Measurements from ENCODE around the gene NCAPH2. TPM values are rescaled to one million over a fixed set of nuclear protein-coding genes. Genes with fewer than 3 reads are reported as not detected.
A peak's percentile ranks its signal among the peaks of the same experiment; 100 is the strongest.

Gene NCAPH2
- 100 to 1,000 TPM in 1 of 2 donors, 10 to 100 TPM in 1; 97.0 to 103 TPM for total RNA-seq
- 111 to 117 reads per million in 2 donors for total RNA-seq

DNA sequence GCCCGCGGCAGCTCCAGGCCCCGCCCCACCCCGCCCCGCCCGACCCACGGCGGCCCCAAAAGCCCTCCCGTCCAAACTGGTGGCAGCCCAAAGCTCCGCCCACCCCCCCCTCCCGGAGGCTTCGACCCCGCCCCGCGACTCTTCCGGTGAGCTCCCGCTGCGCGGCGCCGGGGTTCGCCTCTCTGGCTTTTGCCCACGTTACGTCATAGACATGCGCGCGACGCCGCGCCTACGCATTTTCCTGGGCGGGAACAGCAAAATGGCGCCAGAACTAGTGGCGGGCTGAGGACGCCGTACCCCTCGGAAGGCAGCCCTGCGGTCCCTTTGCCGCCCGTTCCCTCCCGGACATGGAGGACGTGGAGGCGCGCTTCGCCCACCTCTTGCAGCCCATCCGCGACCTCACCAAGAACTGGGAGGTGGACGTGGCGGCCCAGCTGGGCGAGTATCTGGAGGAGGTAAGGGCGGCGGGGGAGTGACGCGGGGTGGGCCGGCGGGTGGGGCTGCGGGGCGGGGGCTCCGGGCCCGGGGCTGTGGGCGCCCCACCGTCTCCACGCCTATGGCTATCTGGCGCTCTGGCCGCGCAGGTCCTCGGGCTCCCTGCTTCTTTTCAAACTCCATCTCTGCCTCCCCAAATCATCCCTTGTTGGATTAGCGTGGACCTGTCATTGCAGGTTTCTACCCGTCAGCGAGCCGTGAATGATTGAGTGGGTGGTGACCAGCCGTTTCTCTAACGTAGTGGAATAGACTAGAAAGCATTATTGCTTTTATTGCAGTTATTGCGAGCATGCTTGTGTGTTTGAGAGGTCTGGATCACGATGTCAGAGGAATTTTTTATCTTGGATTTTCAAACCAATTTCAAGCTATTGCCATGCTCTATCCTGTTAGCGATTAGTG lies at the start of gene NCAPH2:
NCAPH2 (plus strand) TSS at position 234 of the 894 bp plus-strand sequence; CDS start at position 348, 114 bp downstream.
- peak; percentile 80 for ATAC-seq
- DNase-seq: peak in 2 of 3 donors; percentile 96

GRCh38 chr22:50459016-50459415 lies 49.0 kb upstream of the NCAPH2 start:
- no peak overlapping the region for H3K4me3 Mint-ChIP-seq
- H3K36me3 Mint-ChIP-seq (ENCODE audit: low read depth): peaks cover 2% of the 10 kb centered on the region

More for the DNA sequence above, at the start of gene NCAPH2:
- H3K4me1 Mint-ChIP-seq: peaks cover 14% of the 10 kb centered on the region
- no peaks in the 10 kb centered on the region for H3K9me3 ChIP-seq (ENCODE audit: control insufficient read depth, low read length, poor library complexity, severe bottlenecking)
- H3K27ac Mint-ChIP-seq: peak within 1 kb of the TSS; percentile 94
- H3K27me3 Mint-ChIP-seq: no peaks in the 10 kb centered on the region
- peak within 1 kb of the TSS; percentile 96 for H3K4me3 Mint-ChIP-seq
- no peaks in the 10 kb centered on the region for H3K36me3 Mint-ChIP-seq (ENCODE audit: low read depth)

GRCh38 chr22:50459496-50460140 lies 48.4 kb upstream of the NCAPH2 start:
- Mint-ChIP-seq H3K27me3 (no peaks in the 10 kb centered on the region), H3K4me3 (no peak overlapping the region), H3K4me1 (peaks cover 5% of the 10 kb centered on the region), H3K36me3 (ENCODE audit: low read depth) (peaks cover 2% of the 10 kb centered on the region), H3K27ac (no peak overlapping the region)
- DNase-seq (no peak), ATAC-seq (peak; percentile 26)
- no peaks in the 10 kb centered on the region for H3K9me3 ChIP-seq (ENCODE audit: control insufficient read depth, low read length, poor library complexity, severe bottlenecking)

More at GRCh38 chr22:50459016-50459415, 49.0 kb upstream of the NCAPH2 start:
- DNase-seq (no peak), ATAC-seq (no peak)
- H3K27me3 Mint-ChIP-seq: no peaks in the 10 kb centered on the region
- no peaks in the 10 kb centered on the region for H3K9me3 ChIP-seq (ENCODE audit: control insufficient read depth, low read length, poor library complexity, severe bottlenecking)
- peaks cover 5% of the 10 kb centered on the region for H3K4me1 Mint-ChIP-seq
- no peak overlapping the region for H3K27ac Mint-ChIP-seq

DNA sequence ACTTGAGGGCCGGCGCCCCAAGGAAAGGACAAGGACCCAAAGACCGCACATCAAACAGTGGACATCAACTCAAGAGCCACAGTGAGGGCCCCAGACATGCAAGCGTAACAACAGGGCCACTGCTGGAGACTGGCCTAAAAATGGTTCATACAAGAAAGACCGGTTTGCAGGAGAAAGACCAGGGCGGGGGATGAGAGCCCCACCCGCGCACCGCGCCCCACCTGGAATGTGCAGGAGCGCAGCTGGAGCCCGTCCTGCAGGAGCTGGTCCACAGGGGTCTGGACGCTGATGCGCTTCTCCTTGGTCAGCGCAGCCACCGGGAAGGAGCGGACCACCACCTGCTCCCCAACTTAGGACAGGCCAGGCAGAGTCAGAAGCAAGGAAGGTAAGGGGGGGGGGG lies 47.1 kb upstream of the NCAPH2 start:
- no peaks in the 10 kb centered on the region for H3K9me3 ChIP-seq (ENCODE audit: control insufficient read depth, low read length, poor library complexity, severe bottlenecking)
- no peak for DNase-seq
- Mint-ChIP-seq H3K27ac (no peak overlapping the region), H3K4me1 (peaks cover 5% of the 10 kb centered on the region), H3K27me3 (no peaks in the 10 kb centered on the region), H3K4me3 (no peak overlapping the region), H3K36me3 (ENCODE audit: low read depth) (peaks cover 2% of the 10 kb centered on the region)
- no peak for ATAC-seq

DNA sequence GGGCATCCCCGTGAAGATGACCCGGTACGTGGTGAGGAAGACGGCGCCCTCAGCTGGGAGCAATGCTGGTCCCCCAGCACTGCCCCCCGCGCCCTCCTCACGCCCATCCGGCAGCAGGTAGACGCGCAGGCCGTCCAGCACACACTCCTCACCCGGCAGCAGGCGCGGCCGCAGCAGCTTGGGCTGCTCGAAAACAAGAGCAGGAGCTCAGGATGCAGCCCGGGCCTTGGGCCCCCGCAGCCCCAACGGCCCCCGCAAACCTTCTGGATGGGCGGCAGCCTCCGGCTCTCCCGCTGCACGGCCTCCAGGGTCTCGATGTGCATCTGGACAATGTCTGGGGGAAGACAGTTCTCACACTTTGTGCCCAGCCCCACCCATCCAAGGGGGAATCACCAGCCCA lies 46.5 kb upstream of the NCAPH2 start:
- no peak overlapping the region for H3K27ac Mint-ChIP-seq
- ATAC-seq: no peak
- H3K36me3 Mint-ChIP-seq (ENCODE audit: low read depth): peaks cover 2% of the 10 kb centered on the region

GRCh38 chr22:50461979-50462540 lies 46.0 kb upstream of the NCAPH2 start:
- H3K9me3 ChIP-seq (ENCODE audit: control insufficient read depth, low read length, poor library complexity, severe bottlenecking): no peaks in the 10 kb centered on the region
- ATAC-seq (no peak), DNase-seq (no peak)
- Mint-ChIP-seq H3K4me3 (no peak overlapping the region), H3K4me1 (peaks cover 8% of the 10 kb centered on the region), H3K27me3 (no peaks in the 10 kb centered on the region), H3K27ac (no peak overlapping the region), H3K36me3 (ENCODE audit: low read depth) (peaks cover 7% of the 10 kb centered on the region)

More for the DNA sequence above, 46.5 kb upstream of the NCAPH2 start:
- H3K27me3 Mint-ChIP-seq: no peaks in the 10 kb centered on the region
- peaks cover 7% of the 10 kb centered on the region for H3K4me1 Mint-ChIP-seq
- no peak for DNase-seq
- H3K4me3 Mint-ChIP-seq: no peak overlapping the region
- H3K9me3 ChIP-seq (ENCODE audit: control insufficient read depth, low read length, poor library complexity, severe bottlenecking): no peaks in the 10 kb centered on the region

- no peaks in the 10 kb centered on the region for H3K27me3 Mint-ChIP-seq
Observed at GRCh38 chr22:50463188-50463900, 44.7 kb upstream of the NCAPH2 start.

DNA sequence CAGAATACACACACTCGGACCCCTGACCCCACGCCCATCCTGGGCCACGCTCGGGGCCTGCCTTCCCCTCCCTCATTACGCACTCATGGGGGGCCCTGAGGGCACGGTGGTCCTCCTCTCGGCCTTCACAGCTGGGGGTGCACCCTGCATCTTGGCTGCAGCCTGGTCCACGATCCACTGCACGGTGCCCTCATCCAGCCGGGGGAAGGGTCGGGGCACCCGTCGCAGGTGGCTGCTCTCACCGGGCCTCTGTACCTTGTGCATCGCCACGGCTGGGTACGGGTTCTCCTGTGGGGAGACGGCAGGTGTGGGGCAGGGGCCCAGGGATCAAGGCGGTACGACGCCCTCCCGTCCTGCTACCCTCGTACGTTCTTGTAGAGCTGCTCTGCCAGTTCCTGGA lies 43.6 kb upstream of the NCAPH2 start:
- no peaks in the 10 kb centered on the region for H3K9me3 ChIP-seq (ENCODE audit: control insufficient read depth, low read length, poor library complexity, severe bottlenecking)
- Mint-ChIP-seq H3K4me3 (no peak overlapping the region), H3K27ac (no peak overlapping the region), H3K36me3 (ENCODE audit: low read depth) (peaks cover 7% of the 10 kb centered on the region), H3K4me1 (peaks cover 14% of the 10 kb centered on the region), H3K27me3 (no peaks in the 10 kb centered on the region)
- ATAC-seq (no peak), DNase-seq (no peak)

More at GRCh38 chr22:50463188-50463900, 44.7 kb upstream of the NCAPH2 start:
- H3K4me1 Mint-ChIP-seq: peaks cover 8% of the 10 kb centered on the region
- H3K9me3 ChIP-seq (ENCODE audit: control insufficient read depth, low read length, poor library complexity, severe bottlenecking): no peaks in the 10 kb centered on the region
- peaks cover 7% of the 10 kb centered on the region for H3K36me3 Mint-ChIP-seq (ENCODE audit: low read depth)
- H3K4me3 Mint-ChIP-seq: no peak overlapping the region
- H3K27ac Mint-ChIP-seq: no peak overlapping the region
- ATAC-seq (no peak), DNase-seq (no peak)

DNA sequence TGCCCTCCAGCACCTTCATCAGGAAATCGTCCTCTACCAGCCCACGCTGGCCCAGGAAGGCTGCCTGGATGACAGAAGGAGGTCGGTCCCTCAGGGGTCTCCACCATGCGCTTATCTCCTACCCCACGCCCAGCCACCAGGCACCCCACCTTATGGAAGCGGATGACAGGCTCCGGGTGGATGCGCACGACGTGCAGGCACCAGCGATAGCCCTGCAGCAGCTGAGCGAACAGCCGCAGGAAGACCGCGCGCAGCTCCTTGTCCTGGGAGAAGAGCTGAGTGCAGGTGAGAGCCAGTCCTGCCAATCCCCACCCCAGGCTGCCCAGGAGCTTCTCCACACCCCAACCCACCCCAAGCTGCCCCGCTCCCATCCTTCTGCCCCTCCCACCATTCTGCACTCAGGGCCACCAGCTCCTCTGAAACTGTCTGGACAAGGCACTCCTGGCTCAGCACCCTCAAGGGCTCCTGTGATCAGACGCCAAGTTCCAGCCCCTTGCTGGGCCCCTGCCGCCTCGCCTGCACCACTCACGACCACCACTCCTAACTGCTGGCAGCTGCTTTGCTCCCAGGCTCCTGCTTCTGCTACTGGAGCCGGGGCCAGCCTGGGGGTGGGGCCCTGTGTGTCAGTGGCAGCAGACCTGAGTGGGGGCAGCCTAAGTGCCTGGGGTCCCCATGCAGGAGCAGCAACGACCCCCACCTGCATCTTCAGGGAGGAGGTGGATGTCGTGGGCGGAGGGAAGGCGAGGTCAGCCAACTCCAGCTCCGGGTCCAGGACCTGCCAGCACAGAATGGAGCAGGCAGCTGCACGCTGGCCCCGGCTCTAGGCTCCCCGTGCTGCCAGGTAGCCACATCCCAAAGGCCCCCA lies 42.7 kb upstream of the NCAPH2 start:
- H3K9me3 ChIP-seq (ENCODE audit: control insufficient read depth, low read length, poor library complexity, severe bottlenecking): no peaks in the 10 kb centered on the region
- Mint-ChIP-seq H3K4me1 (peaks cover 16% of the 10 kb centered on the region), H3K36me3 (ENCODE audit: low read depth) (peaks cover 7% of the 10 kb centered on the region), H3K4me3 (no peak overlapping the region), H3K27me3 (no peaks in the 10 kb centered on the region), H3K27ac (no peak overlapping the region)
- no peak for DNase-seq
- no peak for ATAC-seq

DNA sequence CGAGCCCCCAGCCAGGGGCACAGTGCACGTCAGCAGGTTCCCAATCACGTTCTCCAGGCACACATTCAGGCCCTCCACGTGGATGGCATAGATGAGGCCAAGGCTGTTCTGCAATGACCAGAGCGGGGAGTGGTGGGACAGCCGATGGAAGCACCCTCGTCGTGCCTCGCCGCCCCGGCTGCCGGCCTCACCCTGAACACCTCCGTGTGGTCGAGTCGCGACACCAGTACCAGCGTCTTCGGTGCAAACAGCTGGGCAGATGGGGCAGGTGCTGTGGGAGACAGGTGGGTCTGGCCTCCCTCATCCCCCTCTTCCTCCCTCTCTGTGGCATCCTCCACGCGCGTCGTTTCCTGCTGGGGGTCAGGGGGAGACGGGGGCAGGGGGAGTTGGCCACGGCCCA lies 40.7 kb upstream of the NCAPH2 start:
- ATAC-seq: no peak
- peaks cover 31% of the 10 kb centered on the region for H3K4me1 Mint-ChIP-seq
- H3K4me3 Mint-ChIP-seq: no peak overlapping the region
- H3K9me3 ChIP-seq (ENCODE audit: control insufficient read depth, low read length, poor library complexity, severe bottlenecking): no peaks in the 10 kb centered on the region
- no peaks in the 10 kb centered on the region for H3K27me3 Mint-ChIP-seq
- DNase-seq: no peak
- peak overlapping the region; percentile 74 for H3K27ac Mint-ChIP-seq
- peaks cover 4% of the 10 kb centered on the region for H3K36me3 Mint-ChIP-seq (ENCODE audit: low read depth)

DNA sequence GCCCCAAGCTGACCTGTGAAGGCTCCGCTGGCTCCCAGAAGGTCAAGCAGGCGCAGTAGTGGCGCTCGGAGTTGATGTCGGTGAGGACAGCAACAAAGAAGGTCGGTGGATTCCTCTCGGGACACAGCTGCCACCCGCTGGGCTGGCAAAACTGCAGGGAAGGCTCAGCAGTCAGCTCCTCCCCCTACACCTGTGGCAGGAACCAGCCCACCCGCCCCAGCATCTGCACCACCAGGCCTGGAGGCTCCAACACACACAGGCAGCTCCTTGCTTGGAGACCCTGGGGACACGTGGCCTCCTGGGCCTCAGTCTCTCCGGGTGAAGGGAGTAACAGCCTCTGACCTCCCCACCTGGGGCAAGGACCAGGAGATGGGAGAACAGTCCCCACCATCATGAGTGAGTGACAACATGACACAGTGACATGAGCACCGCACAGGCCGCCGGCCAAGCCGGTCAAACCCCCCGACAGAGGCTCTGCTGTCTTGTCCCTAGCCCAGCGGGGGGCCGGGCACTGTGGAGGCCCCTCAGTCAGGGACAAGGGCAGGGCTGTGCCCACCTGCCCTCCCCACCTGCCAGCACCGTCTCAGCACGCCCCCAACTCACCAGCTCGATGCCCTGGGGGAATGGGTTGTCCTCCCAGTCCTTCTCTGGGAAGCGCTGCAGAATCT lies 40.1 kb upstream of the NCAPH2 start:
- peaks cover 35% of the 10 kb centered on the region for H3K4me1 Mint-ChIP-seq

GRCh38 chr22:50468626-50469025 lies 39.4 kb upstream of the NCAPH2 start:
- H3K27ac Mint-ChIP-seq: peak overlapping the region; percentile 97
- ATAC-seq (no peak), DNase-seq (no peak)
- peak overlapping the region; percentile 82 for H3K4me3 Mint-ChIP-seq
- no peaks in the 10 kb centered on the region for H3K27me3 Mint-ChIP-seq
- H3K4me1 Mint-ChIP-seq: peaks cover 42% of the 10 kb centered on the region
- H3K9me3 ChIP-seq (ENCODE audit: control insufficient read depth, low read length, poor library complexity, severe bottlenecking): no peaks in the 10 kb centered on the region
- peaks cover 7% of the 10 kb centered on the region for H3K36me3 Mint-ChIP-seq (ENCODE audit: low read depth)

More for the DNA sequence above, 40.1 kb upstream of the NCAPH2 start:
- ATAC-seq (no peak), DNase-seq (no peak)
- Mint-ChIP-seq H3K36me3 (ENCODE audit: low read depth) (peaks cover 4% of the 10 kb centered on the region), H3K4me3 (no peak overlapping the region), H3K27ac (peak overlapping the region; percentile 97), H3K27me3 (no peaks in the 10 kb centered on the region)
- no peaks in the 10 kb centered on the region for H3K9me3 ChIP-seq (ENCODE audit: control insufficient read depth, low read length, poor library complexity, severe bottlenecking)
